ENCODE data around the gene BHLHE41.

BHLHE41 gene

GRCh38 chr12:26122061-26122680 lies 2.7 kb downstream of the BHLHE41 start:
- Histone ChIP-seq H3K4me1 (ENCODE audit: control insufficient read depth in 1 of 2, insufficient read depth in 1 of 2, low read depth in 1 of 2, low read length in 1 of 2) (peaks cover 34 to 45% of the 10 kb centered on the region in 2 experiments), H3K9me3 (no peaks in the 10 kb centered on the region), H3K36me3 (no peaks in the 10 kb centered on the region), H3K27ac (no peak overlapping the region), H3K4me3 (ENCODE audit: low read depth in 1 of 2, low read length in 1 of 2) (peak overlapping the region; percentile 40 to 56), H3K27me3 (peaks cover 100% of the 10 kb centered on the region)
- no peak for TF ChIP-seq CTCF (IDR thresholded peaks at IDR 0.05)

DNA sequence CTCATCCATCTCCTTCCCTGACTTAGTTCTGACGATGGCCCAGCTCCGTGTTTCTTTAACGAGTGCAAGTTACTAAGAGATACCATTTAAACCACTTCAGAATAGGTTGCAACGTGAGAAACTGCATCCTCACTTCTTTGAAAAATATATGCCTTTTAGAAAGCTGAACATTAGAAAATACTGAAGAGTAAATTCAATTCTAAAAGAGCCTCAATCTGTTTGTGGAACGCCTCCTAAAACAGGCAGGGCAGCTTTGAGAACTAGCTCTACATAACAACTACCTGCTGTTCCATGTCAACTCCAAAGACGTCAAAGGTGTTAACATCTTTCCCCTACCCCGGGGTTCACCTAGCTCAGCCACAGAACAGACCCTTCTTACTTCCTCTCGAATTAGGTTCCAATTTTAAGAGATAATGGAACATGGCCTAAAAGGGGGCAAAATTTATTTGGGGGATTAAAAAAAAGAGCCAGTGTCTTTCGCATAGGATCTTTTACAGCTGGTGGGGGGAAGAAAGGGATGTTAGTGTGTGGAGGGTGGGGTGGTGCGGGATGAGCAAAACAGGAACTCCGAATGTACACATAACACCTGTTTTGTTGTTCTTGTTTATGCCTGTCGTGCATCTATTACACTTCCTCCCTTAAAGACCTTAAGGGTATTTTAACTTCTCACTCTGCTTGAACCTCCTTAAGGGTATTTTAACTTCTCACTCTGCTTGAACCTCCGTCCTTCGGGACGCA lies 3.3 kb downstream of the BHLHE41 start:
- H3K36me3 ChIP-seq = no peaks in the 10 kb centered on the region
- H3K27me3 ChIP-seq = peaks cover 100% of the 10 kb centered on the region
- H3K9me3 ChIP-seq = no peaks in the 10 kb centered on the region
- no peak for TF ChIP-seq CTCF (IDR thresholded peaks at IDR 0.05)
- H3K4me1 ChIP-seq (ENCODE audit: control insufficient read depth in 1 of 2, insufficient read depth in 1 of 2, low read depth in 1 of 2, low read length in 1 of 2) = peaks cover 34 to 42% of the 10 kb centered on the region in 2 experiments
- peak overlapping the region; percentile 40 to 56 for H3K4me3 ChIP-seq (ENCODE audit: low read depth in 1 of 2, low read length in 1 of 2)
- no peak overlapping the region for H3K27ac ChIP-seq

GRCh38 chr12:26120561-26121274 lies 4.1 kb downstream of the BHLHE41 start:
- no peak for TF ChIP-seq CTCF (IDR thresholded peaks at IDR 0.05)
- H3K27me3 ChIP-seq = peaks cover 100% of the 10 kb centered on the region
- no peak overlapping the region for H3K4me3 ChIP-seq (ENCODE audit: low read depth in 1 of 2, low read length in 1 of 2)
- no peaks in the 10 kb centered on the region for H3K36me3 ChIP-seq
- no peaks in the 10 kb centered on the region for H3K9me3 ChIP-seq
- no peak overlapping the region for H3K27ac ChIP-seq
- peaks cover 26 to 34% of the 10 kb centered on the region in 2 experiments for H3K4me1 ChIP-seq (ENCODE audit: control insufficient read depth in 1 of 2, insufficient read depth in 1 of 2, low read depth in 1 of 2, low read length in 1 of 2)

GRCh38 chr12:26119391-26119989 lies 5.3 kb downstream of the BHLHE41 start:
- Histone ChIP-seq H3K36me3 (no peaks in the 10 kb centered on the region), H3K4me1 (ENCODE audit: control insufficient read depth in 1 of 2, insufficient read depth in 1 of 2, low read depth in 1 of 2, low read length in 1 of 2) (peaks cover 18 to 24% of the 10 kb centered on the region in 2 experiments), H3K4me3 (ENCODE audit: low read depth in 1 of 2, low read length in 1 of 2) (no peak overlapping the region), H3K27ac (no peak overlapping the region), H3K9me3 (no peaks in the 10 kb centered on the region), H3K27me3 (peaks cover 100% of the 10 kb centered on the region)
- no peak for TF ChIP-seq CTCF (IDR thresholded peaks at IDR 0.05)

- H3K4me1 ChIP-seq (ENCODE audit: control insufficient read depth in 1 of 2, insufficient read depth in 1 of 2, low read depth in 1 of 2, low read length in 1 of 2) = peaks cover 21 to 30% of the 10 kb centered on the region in 2 experiments
- peaks cover 100% of the 10 kb centered on the region for H3K27me3 ChIP-seq
- no peak overlapping the region for H3K27ac ChIP-seq
- no peaks in the 10 kb centered on the region for H3K9me3 ChIP-seq
- no peak for TF ChIP-seq CTCF (IDR thresholded peaks at IDR 0.05)
- no peak overlapping the region for H3K4me3 ChIP-seq (ENCODE audit: low read depth in 1 of 2, low read length in 1 of 2)
- no peaks in the 10 kb centered on the region for H3K36me3 ChIP-seq
Observed at GRCh38 chr12:26118308-26118707, 6.5 kb downstream of the BHLHE41 start.
